ENCODE data around the gene DDX10.

- no peak for TF ChIP-seq CTCF (IDR thresholded peaks at IDR 0.05)
- no peak for TF ChIP-seq POLR2A (IDR thresholded peaks at IDR 0.05)
Observed at GRCh38 chr11:108937746-108938145, 272.9 kb downstream of the DDX10 start.

All from adrenal gland (tissue), 5 donors.